ENCODE data around the gene CD14.
"Not testable (repeated sequence)": the region's sequence is repeated elsewhere in the genome, so short reads cannot be mapped to it uniquely, and the experiment has no call there.

Gene CD14

GRCh38 chr5:140647042-140647419 is 14.1 kb upstream of the CD14 start:
- no peaks in the 10 kb centered on the region for H3K9me3 ChIP-seq
- DNase-seq: no peak
- peak overlapping the region; percentile 99 for H3K4me3 ChIP-seq (ENCODE audit: low read depth, low read length)
- no peaks in the 10 kb centered on the region for H3K4me1 ChIP-seq
- no peak for TF ChIP-seq CTCF (IDR thresholded peaks at IDR 0.05; ENCODE audit: low read depth, low read length)
- H3K36me3 ChIP-seq: peaks cover 54% of the 10 kb centered on the region
- H3K27me3 ChIP-seq: no peaks in the 10 kb centered on the region

- H3K27me3 ChIP-seq: no peaks in the 10 kb centered on the region
- no peak for DNase-seq
- no peak for TF ChIP-seq CTCF (IDR thresholded peaks at IDR 0.05; ENCODE audit: low read depth, low read length)
- peaks cover 3% of the 10 kb centered on the region; the same call in 1 of the 2 replicates for H3K4me1 ChIP-seq
- no peak overlapping the region for H3K4me3 ChIP-seq (ENCODE audit: low read depth, low read length)
- no peaks in the 10 kb centered on the region for H3K9me3 ChIP-seq
- H3K36me3 ChIP-seq: peaks cover 47% of the 10 kb centered on the region
Observed at GRCh38 chr5:140642718-140643117, 9.7 kb upstream of the CD14 start.

GRCh38 chr5:140641716-140642115 is 8.7 kb upstream of the CD14 start:
- TF ChIP-seq CTCF (IDR thresholded peaks at IDR 0.05; ENCODE audit: low read depth, low read length): no peak
- DNase-seq: no peak
- H3K27me3 ChIP-seq: no peaks in the 10 kb centered on the region
- no peak overlapping the region for H3K4me3 ChIP-seq (ENCODE audit: low read depth, low read length)
- H3K36me3 ChIP-seq: peaks cover 47% of the 10 kb centered on the region
- H3K9me3 ChIP-seq: no peaks in the 10 kb centered on the region
- H3K4me1 ChIP-seq: peaks cover 3% of the 10 kb centered on the region; the same call in 1 of the 2 replicates

- TF ChIP-seq CTCF (IDR thresholded peaks at IDR 0.05; ENCODE audit: low read depth, low read length): peak; percentile 60
- H3K36me3 ChIP-seq: peaks cover 30% of the 10 kb centered on the region
- H3K4me3 ChIP-seq (ENCODE audit: low read depth, low read length): peak within 1 kb of the TSS; percentile 81
- DNase-seq: peak; percentile 99
- H3K4me1 ChIP-seq: peaks cover 3% of the 10 kb centered on the region; the same call in 1 of the 2 replicates
- H3K9me3 ChIP-seq: no peaks in the 10 kb centered on the region
- no peaks in the 10 kb centered on the region for H3K27me3 ChIP-seq
Observed at GRCh38 chr5:140639148-140639981, 6.4 kb upstream of the CD14 start, which contains the start of gene TMCO6. Gene TMCO6, plus strand, starts transcription at chr5:140639451. Its CDS starts 77 bp downstream, at chr5:140639528.

GRCh38 chr5:140638898-140639147 is 5.8 kb upstream of the CD14 start:
- not testable (repeated sequence) for H3K27me3 ChIP-seq, H3K4me1 ChIP-seq, DNase-seq, H3K9me3 ChIP-seq
- H3K36me3 ChIP-seq: peaks cover 27% of the 10 kb centered on the region
- H3K4me3 ChIP-seq (ENCODE audit: low read depth, low read length): peak overlapping the region; percentile 81

- H3K36me3 ChIP-seq: peaks cover 15% of the 10 kb centered on the region
- no peak for DNase-seq
- no peaks in the 10 kb centered on the region; the same call in 1 of the 2 replicates for H3K27me3 ChIP-seq
- H3K9me3 ChIP-seq: no peaks in the 10 kb centered on the region
- H3K4me3 ChIP-seq (ENCODE audit: low read depth, low read length): no peak overlapping the region
- TF ChIP-seq CTCF (IDR thresholded peaks at IDR 0.05; ENCODE audit: low read depth, low read length): no peak
- peaks cover 6% of the 10 kb centered on the region for H3K4me1 ChIP-seq
Observed at GRCh38 chr5:140637371-140638100, 4.6 kb upstream of the CD14 start.

Data from BE2C (cell line).